Measurements from ENCODE around the gene CTSS. TPM values are rescaled to one million over a fixed set of nuclear protein-coding genes. Genes with fewer than 3 reads are reported as not detected.

The CTSS gene
- total RNA-seq, 4 donors from 2014 or later: 235 to 454 (median 330) TPM

- H3K27me3 ChIP-seq: no peaks in the 10 kb centered on the region
- intact Hi-C loops (cut with DNase I; ENCODE audit: low total_unique reads): no loop called here
- H3K4me1 ChIP-seq: peaks cover 0 to 41% (median 16%) of the 10 kb centered on the region in 4 donors
- TF ChIP-seq CTCF (IDR thresholded peaks at IDR 0.05): no peak
- TF ChIP-seq POLR2AphosphoS5 (IDR thresholded peaks at IDR 0.05): peak in 2 of 3 donors; percentile 44 to 58
- no peak for TF ChIP-seq EP300 (IDR thresholded peaks at IDR 0.05; ENCODE audit: low read depth)
- peak; percentile 31 for TF ChIP-seq POLR2A (IDR thresholded peaks at IDR 0.05)
- in situ Hi-C loops (cut with MboI; ENCODE audit: low pct_ligation_motif_present in 1 of 4, low pct_unique_long_range_greater_than_20kb in 1 of 4, low sequenced_read_pairs in 3 of 4): no loop called here
- DNase-seq: peak; percentile 30
- H3K9me3 ChIP-seq: no peaks in the 10 kb centered on the region
- no peak overlapping the region for H3K4me3 ChIP-seq
- H3K36me3 ChIP-seq: peaks cover 0 to 39% (median 7%) of the 10 kb centered on the region in 4 donors
- WGBS, 2 donors (ENCODE audit: low coverage in 1 of 2): 64% methylated on average over 2 of the region's 2 CpGs; no CpG with 5 or more reads in 1 of the 2 donors
- peak overlapping the region; percentile 54 to 83 (median 75) for H3K27ac ChIP-seq
Observed at GRCh38 chr1:150753416-150753815, 12.2 kb downstream of the CTSS start.

GRCh38 chr1:150751443-150751842, 14.1 kb downstream of the CTSS start:
- no peak overlapping the region for H3K27ac ChIP-seq
- peaks cover 0 to 44% (median 9%) of the 10 kb centered on the region in 4 donors for H3K36me3 ChIP-seq
- intact Hi-C loops (cut with DNase I; ENCODE audit: low total_unique reads) (no loop called here), in situ Hi-C loops (cut with MboI; ENCODE audit: low pct_ligation_motif_present in 1 of 4, low pct_unique_long_range_greater_than_20kb in 1 of 4, low sequenced_read_pairs in 3 of 4) (no loop called here)
- H3K4me3 ChIP-seq: no peak overlapping the region
- TF ChIP-seq POLR2A (IDR thresholded peaks at IDR 0.05) (no peak), CTCF (IDR thresholded peaks at IDR 0.05) (no peak), EP300 (IDR thresholded peaks at IDR 0.05; ENCODE audit: low read depth) (no peak), POLR2AphosphoS5 (IDR thresholded peaks at IDR 0.05) (no peak)
- no peak for DNase-seq
- peaks cover 0 to 41% (median 16%) of the 10 kb centered on the region in 4 donors for H3K4me1 ChIP-seq
- no peaks in the 10 kb centered on the region for H3K9me3 ChIP-seq
- 79% methylated on average over 6 of the region's 6 CpGs; no CpG with 5 or more reads in 1 of the 2 donors for WGBS, 2 donors (ENCODE audit: low coverage in 1 of 2)
- no peaks in the 10 kb centered on the region for H3K27me3 ChIP-seq

- intact Hi-C loops (cut with DNase I; ENCODE audit: low total_unique reads): no loop called here
- Histone ChIP-seq H3K4me3 (no peak overlapping the region), H3K9me3 (no peaks in the 10 kb centered on the region), H3K36me3 (peaks cover 0 to 45% (median 12%) of the 10 kb centered on the region in 4 donors), H3K27me3 (no peaks in the 10 kb centered on the region), H3K27ac (peak overlapping the region; percentile 65 to 83 (median 79)), H3K4me1 (peaks cover 0 to 41% (median 16%) of the 10 kb centered on the region in 4 donors)
- TF ChIP-seq POLR2AphosphoS5 (IDR thresholded peaks at IDR 0.05) (peak in 1 of 3 donors; percentile 11), EP300 (IDR thresholded peaks at IDR 0.05; ENCODE audit: low read depth) (no peak)
- DNase-seq: no peak
- in situ Hi-C loops (cut with MboI; ENCODE audit: low pct_ligation_motif_present in 1 of 4, low pct_unique_long_range_greater_than_20kb in 1 of 4, low sequenced_read_pairs in 3 of 4): no loop called here
- WGBS, 2 donors (ENCODE audit: low coverage in 1 of 2): 65 to 66% methylated on average over 8 of the region's 8 CpGs
Observed at GRCh38 chr1:150749720-150750311, 15.8 kb downstream of the CTSS start.

GRCh38 chr1:150748878-150749719, 16.5 kb downstream of the CTSS start:
- H3K27ac ChIP-seq: peak overlapping the region; percentile 65 to 83 (median 79)
- intact Hi-C loops (cut with DNase I; ENCODE audit: low total_unique reads): no loop called here
- TF ChIP-seq CTCF (IDR thresholded peaks at IDR 0.05) (no peak), EP300 (IDR thresholded peaks at IDR 0.05; ENCODE audit: low read depth) (no peak), POLR2AphosphoS5 (IDR thresholded peaks at IDR 0.05) (no peak), POLR2A (IDR thresholded peaks at IDR 0.05) (no peak)
- WGBS, 2 donors (ENCODE audit: low coverage in 1 of 2): 67 to 71% methylated on average over 2 to 12 of the region's 12 CpGs
- peaks cover 0 to 45% (median 10%) of the 10 kb centered on the region in 4 donors for H3K36me3 ChIP-seq
- peaks cover 0 to 41% (median 16%) of the 10 kb centered on the region in 4 donors for H3K4me1 ChIP-seq
- DNase-seq: no peak
- in situ Hi-C loops (cut with MboI; ENCODE audit: low pct_ligation_motif_present in 1 of 4, low pct_unique_long_range_greater_than_20kb in 1 of 4, low sequenced_read_pairs in 3 of 4): no loop called here
- no peaks in the 10 kb centered on the region for H3K9me3 ChIP-seq
- H3K4me3 ChIP-seq: no peak overlapping the region
- H3K27me3 ChIP-seq: no peaks in the 10 kb centered on the region
